ENCODE measurements around the gene MYO9A.
A peak's percentile ranks its signal among the peaks of the same experiment; 100 is the strongest.

Gene MYO9A

GRCh38 chr15:72118017-72118978 lies at the start of gene MYO9A, which contains the start of gene SENP8:
Gene MYO9A, minus strand, starts transcription at chr15:72118150. Its CDS starts 71,587 bp downstream, at chr15:72046563.
Gene SENP8, plus strand, starts transcription at chr15:72118403. Its CDS starts 21,221 bp downstream, at chr15:72139624.
- H3K36me3 ChIP-seq (ENCODE audit: insufficient read depth, low read length) = no peaks in the 10 kb centered on the region
- peaks cover 19% of the 10 kb centered on the region for H3K4me1 ChIP-seq (ENCODE audit: insufficient read depth, low read length)
- H3K4me3 ChIP-seq (ENCODE audit: low read length) = peak within 1 kb of the TSS; percentile 82
- no peaks in the 10 kb centered on the region for H3K9me3 ChIP-seq (ENCODE audit: low read length)
- H2AFZ ChIP-seq (ENCODE audit: low read depth, low read length) = peak within 1 kb of the TSS; percentile 96
- H3K27me3 ChIP-seq (ENCODE audit: insufficient read depth, low read length) = no peaks in the 10 kb centered on the region

GRCh38 chr15:72167445-72167844 lies 49.5 kb upstream of the MYO9A start:
- H3K27me3 ChIP-seq (ENCODE audit: insufficient read depth, low read length) = peaks cover 6% of the 10 kb centered on the region
- H3K9me3 ChIP-seq (ENCODE audit: low read length) = no peaks in the 10 kb centered on the region
- H3K36me3 ChIP-seq (ENCODE audit: insufficient read depth, low read length) = no peaks in the 10 kb centered on the region
- no peak overlapping the region for H3K4me3 ChIP-seq (ENCODE audit: low read length)
- H2AFZ ChIP-seq (ENCODE audit: low read depth, low read length) = no peak overlapping the region
- H3K4me1 ChIP-seq (ENCODE audit: insufficient read depth, low read length) = peaks cover 4% of the 10 kb centered on the region

- Histone ChIP-seq H2AFZ (ENCODE audit: low read depth, low read length) (no peak overlapping the region), H3K4me3 (ENCODE audit: low read length) (no peak overlapping the region), H3K9me3 (ENCODE audit: low read length) (no peaks in the 10 kb centered on the region), H3K4me1 (ENCODE audit: insufficient read depth, low read length) (peaks cover 5% of the 10 kb centered on the region), H3K27me3 (ENCODE audit: insufficient read depth, low read length) (peaks cover 6% of the 10 kb centered on the region), H3K36me3 (ENCODE audit: insufficient read depth, low read length) (no peaks in the 10 kb centered on the region)
Observed at GRCh38 chr15:72166716-72167417, 48.9 kb upstream of the MYO9A start.

GRCh38 chr15:72163719-72164118 lies 45.8 kb upstream of the MYO9A start:
- Histone ChIP-seq H3K36me3 (ENCODE audit: insufficient read depth, low read length) (no peaks in the 10 kb centered on the region), H3K4me1 (ENCODE audit: insufficient read depth, low read length) (peaks cover 19% of the 10 kb centered on the region), H3K27me3 (ENCODE audit: insufficient read depth, low read length) (peaks cover 6% of the 10 kb centered on the region), H2AFZ (ENCODE audit: low read depth, low read length) (no peak overlapping the region), H3K9me3 (ENCODE audit: low read length) (no peaks in the 10 kb centered on the region), H3K4me3 (ENCODE audit: low read length) (no peak overlapping the region)

- Histone ChIP-seq H3K36me3 (ENCODE audit: insufficient read depth, low read length) (no peaks in the 10 kb centered on the region), H3K27me3 (ENCODE audit: insufficient read depth, low read length) (peaks cover 2% of the 10 kb centered on the region), H3K4me1 (ENCODE audit: insufficient read depth, low read length) (peaks cover 19% of the 10 kb centered on the region), H3K4me3 (ENCODE audit: low read length) (no peak overlapping the region), H3K9me3 (ENCODE audit: low read length) (no peaks in the 10 kb centered on the region), H2AFZ (ENCODE audit: low read depth, low read length) (no peak overlapping the region)
Observed at GRCh38 chr15:72162569-72162968, 44.6 kb upstream of the MYO9A start.

GRCh38 chr15:72161361-72162132 lies 43.6 kb upstream of the MYO9A start:
- Histone ChIP-seq H3K9me3 (ENCODE audit: low read length) (no peaks in the 10 kb centered on the region), H3K4me1 (ENCODE audit: insufficient read depth, low read length) (peaks cover 19% of the 10 kb centered on the region), H2AFZ (ENCODE audit: low read depth, low read length) (no peak overlapping the region), H3K4me3 (ENCODE audit: low read length) (no peak overlapping the region), H3K27me3 (ENCODE audit: insufficient read depth, low read length) (peaks cover 2% of the 10 kb centered on the region), H3K36me3 (ENCODE audit: insufficient read depth, low read length) (no peaks in the 10 kb centered on the region)

- H3K36me3 ChIP-seq (ENCODE audit: insufficient read depth, low read length) = no peaks in the 10 kb centered on the region
- H2AFZ ChIP-seq (ENCODE audit: low read depth, low read length) = no peak overlapping the region
- no peak overlapping the region for H3K4me3 ChIP-seq (ENCODE audit: low read length)
- H3K4me1 ChIP-seq (ENCODE audit: insufficient read depth, low read length) = peaks cover 21% of the 10 kb centered on the region
- no peaks in the 10 kb centered on the region for H3K27me3 ChIP-seq (ENCODE audit: insufficient read depth, low read length)
- no peaks in the 10 kb centered on the region for H3K9me3 ChIP-seq (ENCODE audit: low read length)
Observed at GRCh38 chr15:72160696-72161245, 42.8 kb upstream of the MYO9A start.

GRCh38 chr15:72156928-72157327 lies 39.0 kb upstream of the MYO9A start:
- Histone ChIP-seq H3K36me3 (ENCODE audit: insufficient read depth, low read length) (no peaks in the 10 kb centered on the region), H3K27me3 (ENCODE audit: insufficient read depth, low read length) (no peaks in the 10 kb centered on the region), H3K4me1 (ENCODE audit: insufficient read depth, low read length) (peaks cover 18% of the 10 kb centered on the region), H2AFZ (ENCODE audit: low read depth, low read length) (no peak overlapping the region), H3K4me3 (ENCODE audit: low read length) (no peak overlapping the region), H3K9me3 (ENCODE audit: low read length) (no peaks in the 10 kb centered on the region)

GRCh38 chr15:72155635-72156616 lies 38.0 kb upstream of the MYO9A start:
- no peak overlapping the region for H3K4me3 ChIP-seq (ENCODE audit: low read length)
- no peaks in the 10 kb centered on the region for H3K9me3 ChIP-seq (ENCODE audit: low read length)
- H3K4me1 ChIP-seq (ENCODE audit: insufficient read depth, low read length) = peaks cover 8% of the 10 kb centered on the region
- no peaks in the 10 kb centered on the region for H3K36me3 ChIP-seq (ENCODE audit: insufficient read depth, low read length)
- H2AFZ ChIP-seq (ENCODE audit: low read depth, low read length) = no peak overlapping the region
- no peaks in the 10 kb centered on the region for H3K27me3 ChIP-seq (ENCODE audit: insufficient read depth, low read length)

GRCh38 chr15:72155003-72155621 lies 37.2 kb upstream of the MYO9A start:
- Histone ChIP-seq H2AFZ (ENCODE audit: low read depth, low read length) (no peak overlapping the region), H3K36me3 (ENCODE audit: insufficient read depth, low read length) (no peaks in the 10 kb centered on the region), H3K4me3 (ENCODE audit: low read length) (no peak overlapping the region), H3K27me3 (ENCODE audit: insufficient read depth, low read length) (no peaks in the 10 kb centered on the region), H3K4me1 (ENCODE audit: insufficient read depth, low read length) (peaks cover 3% of the 10 kb centered on the region), H3K9me3 (ENCODE audit: low read length) (no peaks in the 10 kb centered on the region)

- Histone ChIP-seq H3K27me3 (ENCODE audit: insufficient read depth, low read length) (no peaks in the 10 kb centered on the region), H3K36me3 (ENCODE audit: insufficient read depth, low read length) (no peaks in the 10 kb centered on the region), H3K9me3 (ENCODE audit: low read length) (no peaks in the 10 kb centered on the region)
Observed at GRCh38 chr15:72154316-72154715, 36.4 kb upstream of the MYO9A start.

More at GRCh38 chr15:72154316-72154715, 36.4 kb upstream of the MYO9A start:
- no peak overlapping the region for H3K4me3 ChIP-seq (ENCODE audit: low read length)
- H3K4me1 ChIP-seq (ENCODE audit: insufficient read depth, low read length) = peaks cover 3% of the 10 kb centered on the region
- no peak overlapping the region for H2AFZ ChIP-seq (ENCODE audit: low read depth, low read length)
